Measurements from ENCODE around the gene FTH1.

Gene FTH1

GRCh38 chr11:61917334-61918109, 49.9 kb downstream of the FTH1 start, which contains the start of gene RAB3IL1:
Gene RAB3IL1 (minus strand): TSS chr11:61917566. CDS start chr11:61917367, 199 bp downstream.
- peak within 1 kb of the TSS; percentile 47 for H3K4me3 ChIP-seq (ENCODE audit: low read depth, low read length)

DNA sequence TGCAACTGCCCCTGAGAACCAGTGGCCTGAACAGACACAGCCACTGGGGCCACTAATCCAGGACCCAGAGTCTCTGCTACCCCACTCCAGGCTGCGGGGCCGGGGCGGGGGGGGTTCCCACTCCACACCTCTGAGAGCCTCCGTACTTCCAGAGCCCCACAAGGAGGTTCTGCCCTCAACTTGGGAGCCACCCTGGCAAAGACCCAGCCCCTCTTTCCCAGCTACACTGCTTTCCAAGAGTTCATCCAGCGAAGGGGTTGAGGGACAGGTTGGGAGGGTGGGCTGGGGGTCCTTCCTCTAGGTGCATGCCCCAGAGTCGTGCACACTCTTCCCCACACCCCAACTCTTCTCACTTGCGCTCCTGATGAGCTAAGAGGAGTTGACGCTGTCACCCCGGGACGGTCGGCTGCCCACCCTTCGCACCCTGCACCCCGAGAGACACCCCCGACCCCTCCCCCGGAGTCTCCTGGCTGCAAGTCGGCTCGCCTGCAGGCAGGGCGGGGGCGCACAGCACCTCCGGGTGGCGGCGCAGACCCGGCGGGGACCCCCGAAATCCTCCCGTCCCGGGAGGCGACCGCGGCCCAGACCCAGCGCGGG, 50.6 kb downstream of the FTH1 start:
- H3K4me3 ChIP-seq (ENCODE audit: low read depth, low read length): peak overlapping the region; percentile 47

- H3K4me3 ChIP-seq (ENCODE audit: low read depth, low read length): no peak overlapping the region
Measured at GRCh38 chr11:61914471-61915171, 52.8 kb downstream of the FTH1 start.
